ENCODE data around the gene EPB41L4A.
A peak's percentile ranks its signal among the peaks of the same experiment; 100 is the strongest.

The EPB41L4A gene

GRCh38 chr5:112201141-112201540 is 217.9 kb downstream of the EPB41L4A start:
- DNase-seq: no peak

GRCh38 chr5:112200131-112200530 is 218.9 kb downstream of the EPB41L4A start:
- no peak for DNase-seq

- no peak for DNase-seq
Observed at GRCh38 chr5:112196584-112196983, 222.5 kb downstream of the EPB41L4A start.

- no peak for DNase-seq
Observed at GRCh38 chr5:112195924-112196323, 223.2 kb downstream of the EPB41L4A start.

- DNase-seq: no peak
Observed at GRCh38 chr5:112192866-112193265, 226.2 kb downstream of the EPB41L4A start.

GRCh38 chr5:112192072-112192471 is 227.0 kb downstream of the EPB41L4A start:
- DNase-seq: no peak

GRCh38 chr5:112189391-112189790 is 229.7 kb downstream of the EPB41L4A start:
- no peak for DNase-seq

GRCh38 chr5:112186401-112186990 is 232.6 kb downstream of the EPB41L4A start:
- no peak for DNase-seq

GRCh38 chr5:112183874-112184273 is 235.2 kb downstream of the EPB41L4A start:
- no peak for DNase-seq

GRCh38 chr5:112183103-112183711 is 235.9 kb downstream of the EPB41L4A start:
- no peak for DNase-seq

GRCh38 chr5:112179290-112179689 is 239.8 kb downstream of the EPB41L4A start:
- DNase-seq: no peak

- DNase-seq: peak; percentile 10
Observed at GRCh38 chr5:112174959-112175594, 244.0 kb downstream of the EPB41L4A start.

- no peak for DNase-seq
Observed at GRCh38 chr5:112165897-112166737, 253.0 kb downstream of the EPB41L4A start.

GRCh38 chr5:112165399-112165798 is 253.7 kb downstream of the EPB41L4A start:
- no peak for DNase-seq

- DNase-seq: no peak
Observed at GRCh38 chr5:112163435-112163834, 255.6 kb downstream of the EPB41L4A start.

GRCh38 chr5:112161392-112161748 is 257.7 kb downstream of the EPB41L4A start:
- no peak for DNase-seq

- DNase-seq: peak; percentile 86
Observed at GRCh38 chr5:112160652-112161391, 258.3 kb downstream of the EPB41L4A start.

GRCh38 chr5:112159435-112159834 is 259.6 kb downstream of the EPB41L4A start:
- DNase-seq: no peak

- DNase-seq: no peak
Observed at GRCh38 chr5:112156211-112156610, 262.9 kb downstream of the EPB41L4A start.

GRCh38 chr5:112154940-112155686 is 264.0 kb downstream of the EPB41L4A start:
- no peak for DNase-seq

GRCh38 chr5:112149727-112150126 is 269.4 kb downstream of the EPB41L4A start:
- no peak for DNase-seq

Data from stimulated activated naive CD4-positive, alpha-beta T cell treated with Interleukin-2 at 50 U/mL for 16 hours (primary cell).